ENCODE data around the gene HS6ST1.

GRCh38 chr2:128288781-128289180 is 29.9 kb downstream of the HS6ST1 start:
- no peak for TF ChIP-seq CTCF (conservative IDR thresholded peaks at IDR 0.05 in 1 of 2, IDR thresholded peaks at IDR 0.05 in 1 of 2; ENCODE audit: extremely low read depth in 1 of 2, insufficient read depth in 1 of 2, low read depth in 1 of 2, low read length in 2 of 2)
- no peak for TF ChIP-seq EZH2 (IDR thresholded peaks at IDR 0.05; ENCODE audit: borderline replicate concordance, low read length)
